Kasumi-1 (cell line): Measurements from ENCODE around the gene CFAP20.

Source experiments
- DNase-seq, 2 experiments: peaks; one replicate each; lab custom pipeline; 2025; lab: John Stamatoyannopoulos, UW

Gene CFAP20

GRCh38 chr16:58129097-58129936 is at the start of gene CFAP20:
Gene CFAP20 (minus strand): TSS chr16:58129381. CDS start chr16:58129115, 266 bp downstream.
- peak; percentile 100 for DNase-seq

- DNase-seq, result no peak
Observed at GRCh38 chr16:58177353-58177710, 48.2 kb upstream of the CFAP20 start.

DNA sequence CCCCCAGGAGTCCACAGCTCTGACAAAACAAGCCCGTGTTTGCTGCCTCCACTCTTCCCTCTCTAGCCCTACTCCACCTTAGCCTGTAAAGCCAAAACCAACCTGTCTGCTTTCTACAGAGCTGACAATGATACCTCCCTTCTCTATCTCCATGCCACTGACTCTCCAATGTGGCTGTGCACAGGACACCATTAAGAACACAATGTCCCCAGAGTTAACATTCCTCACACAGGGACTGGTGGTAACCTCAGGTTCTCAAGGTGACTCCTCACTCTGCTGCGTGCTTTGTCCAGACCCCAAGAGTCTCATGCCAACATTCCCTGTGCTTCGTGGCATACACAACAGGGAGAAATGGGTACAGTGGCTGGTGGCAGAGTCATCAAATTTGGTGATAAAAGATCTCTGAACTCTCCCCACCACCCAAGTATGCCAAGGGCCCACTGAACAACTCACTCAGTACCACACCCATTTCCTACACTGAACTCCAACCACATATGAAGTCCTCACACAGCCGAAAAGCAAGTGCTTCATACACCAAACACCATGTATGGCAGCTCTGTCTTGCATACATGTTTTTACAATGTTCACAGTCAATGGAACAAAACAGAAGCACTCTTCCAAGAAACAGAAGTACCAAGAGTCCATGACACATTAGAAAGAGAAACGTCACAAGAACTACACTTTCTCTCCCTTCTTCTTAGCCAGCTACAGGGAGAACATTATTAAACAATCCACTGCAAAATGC is 47.6 kb upstream of the CFAP20 start:
- no peak for DNase-seq

GRCh38 chr16:58170223-58170622 is 41.0 kb upstream of the CFAP20 start:
- DNase-seq, result no peak

DNA sequence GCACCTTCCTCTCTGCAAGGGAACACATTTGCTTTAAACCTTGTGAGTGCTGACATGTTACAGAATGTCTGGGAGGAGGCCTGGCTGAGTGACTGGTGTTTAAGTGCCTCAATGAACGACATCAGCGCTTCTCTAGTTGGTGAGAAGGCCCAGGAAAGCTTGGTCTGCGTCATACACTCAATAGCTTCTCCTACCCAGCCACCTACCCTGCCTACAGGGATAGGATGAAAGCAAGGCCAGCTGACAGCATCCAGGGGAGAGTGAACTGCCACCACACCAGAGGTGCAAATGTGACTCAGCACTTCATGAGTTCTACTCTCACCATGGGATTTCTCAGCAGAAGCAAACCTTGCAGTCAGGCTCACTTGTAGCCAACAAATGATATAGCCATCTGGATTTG is 31.7 kb upstream of the CFAP20 start:
- no peak for DNase-seq

- no peak for DNase-seq
Observed at GRCh38 chr16:58158725-58159124, 29.5 kb upstream of the CFAP20 start.

- DNase-seq, result no peak
Observed at GRCh38 chr16:58157951-58158540, 28.9 kb upstream of the CFAP20 start.

DNA sequence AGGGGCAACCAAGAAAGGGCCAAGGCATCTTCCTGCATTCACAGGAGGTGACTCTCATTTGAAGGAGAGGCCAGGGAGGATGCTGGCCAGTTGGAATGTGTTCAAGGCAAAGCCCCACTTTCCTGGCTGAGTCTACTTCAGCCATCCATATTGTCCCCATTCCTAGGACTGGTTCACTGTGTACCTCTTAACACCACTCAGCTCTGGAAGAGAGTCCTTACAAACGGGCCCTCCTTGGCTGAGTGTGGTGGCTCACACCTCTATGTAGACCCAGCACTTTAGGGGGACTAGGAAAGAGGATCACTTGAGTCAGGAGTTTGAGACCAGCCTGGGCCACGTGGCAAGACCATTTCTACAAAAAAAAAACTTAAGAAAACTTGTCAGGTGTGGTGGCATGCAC is 28.1 kb upstream of the CFAP20 start:
- DNase-seq, result no peak

GRCh38 chr16:58155839-58156238 is 26.7 kb upstream of the CFAP20 start:
- no peak for DNase-seq

GRCh38 chr16:58154345-58154744 is 25.2 kb upstream of the CFAP20 start:
- DNase-seq, result no peak

DNA sequence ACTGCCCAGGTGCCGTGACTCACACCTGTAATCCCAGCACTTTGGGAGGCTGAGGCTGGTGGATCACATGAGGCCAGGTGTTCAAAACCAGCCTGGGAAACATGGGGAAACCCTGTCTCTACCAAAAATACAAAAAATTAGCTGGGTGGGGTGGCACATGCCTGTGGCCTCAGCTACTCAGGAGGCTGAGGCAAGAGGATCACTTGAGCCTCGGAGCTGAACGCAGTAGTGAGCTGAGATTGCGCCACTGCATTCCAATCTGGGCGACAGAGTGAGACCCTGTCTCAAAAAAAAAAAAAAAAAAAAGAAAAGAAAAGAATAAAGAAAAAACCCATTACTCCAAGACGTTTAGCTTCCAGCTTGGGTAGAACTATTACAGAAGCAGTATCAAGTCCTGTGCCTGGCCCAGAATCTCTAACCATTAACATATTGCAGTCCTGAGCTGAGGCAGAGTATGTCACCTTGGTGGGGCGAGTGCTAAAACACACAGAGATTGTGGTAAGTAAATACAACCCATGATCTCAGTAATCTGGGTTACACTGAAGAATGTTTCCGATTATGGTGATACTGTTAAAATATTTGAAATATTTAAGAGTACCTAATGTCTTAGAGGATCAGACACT is 23.2 kb upstream of the CFAP20 start:
- no peak for DNase-seq

DNA sequence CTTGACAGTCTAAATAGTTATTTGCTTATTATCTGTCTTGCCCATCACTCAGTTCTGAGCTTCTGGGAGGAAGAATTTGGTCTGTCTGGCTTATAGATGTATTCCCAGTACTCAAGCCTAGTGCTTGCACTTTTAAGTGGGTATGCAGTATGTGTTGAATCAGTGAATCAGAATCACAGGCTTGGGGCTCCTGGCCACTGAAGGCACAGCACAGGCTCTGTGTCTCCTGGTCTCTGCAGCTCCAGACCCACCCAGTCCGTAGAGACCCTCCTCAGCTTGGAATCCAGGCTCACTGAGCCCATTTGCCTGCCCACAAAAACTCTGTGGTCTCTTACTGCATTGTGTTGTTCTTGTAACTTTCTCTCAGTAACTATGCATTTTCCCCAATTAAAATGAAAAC is 19.3 kb upstream of the CFAP20 start:
- no peak for DNase-seq

GRCh38 chr16:58148099-58148498 is 18.9 kb upstream of the CFAP20 start:
- DNase-seq, result no peak

DNA sequence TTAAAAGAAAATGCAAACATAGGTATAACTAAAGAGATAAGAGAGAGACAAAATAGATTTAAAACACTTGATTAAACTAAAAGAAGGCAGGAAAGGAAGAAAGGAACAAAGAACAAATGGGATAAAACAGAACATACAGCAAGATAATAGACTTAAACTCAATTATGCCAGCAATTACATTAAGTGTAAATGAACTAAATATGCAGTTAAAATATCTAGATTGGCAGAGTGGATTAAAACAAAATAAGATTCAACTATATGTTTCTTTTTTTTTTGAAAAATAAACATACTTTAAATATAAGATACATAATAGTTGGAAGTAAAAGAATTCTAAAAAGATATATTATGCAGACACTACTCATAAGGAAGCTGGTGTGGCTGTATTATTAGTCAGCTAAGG is 9.7 kb upstream of the CFAP20 start:
- DNase-seq, result no peak

DNA sequence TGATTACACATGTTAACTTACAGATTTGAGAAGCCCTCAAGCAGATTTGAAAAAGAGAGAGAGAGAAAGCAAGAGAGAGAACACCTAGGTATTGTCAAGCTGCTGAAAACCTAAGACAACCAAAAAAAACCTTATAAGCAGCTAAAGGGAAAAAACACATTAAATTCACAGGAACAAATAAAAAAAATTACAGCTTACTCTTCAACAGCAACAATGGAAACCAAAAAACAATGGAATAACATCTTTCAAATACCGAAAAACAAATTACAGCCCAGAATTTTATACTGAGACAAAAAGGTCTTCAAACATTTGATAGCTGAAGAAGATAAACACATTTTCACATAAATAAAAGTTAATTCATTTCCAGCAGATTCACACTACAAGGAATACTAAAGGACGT is 8.4 kb upstream of the CFAP20 start:
- DNase-seq, result no peak

DNA sequence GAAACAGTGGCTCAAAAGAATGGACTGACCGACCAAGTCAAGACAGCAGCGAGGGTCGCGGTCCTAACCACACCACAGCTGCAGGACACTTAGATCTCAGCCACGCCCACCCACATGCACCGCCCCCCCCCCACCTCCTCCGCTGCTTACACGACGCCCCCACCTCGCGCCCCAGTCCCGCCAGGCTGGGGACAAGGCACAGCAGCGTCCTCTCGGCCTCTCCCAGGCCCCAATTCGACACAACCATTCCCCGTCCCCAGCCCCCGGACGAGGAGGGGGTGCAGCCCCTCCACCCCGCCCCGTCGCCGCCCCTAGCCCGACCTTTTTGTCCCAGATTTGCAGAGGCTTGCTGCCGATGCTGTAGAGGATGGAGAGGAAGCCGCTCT is 477 bp downstream of the CFAP20 start:
- peak in 1 of 2 experiments; percentile 17 for DNase-seq

- no peak for DNase-seq
Observed at GRCh38 chr16:58128181-58128631, 975 bp downstream of the CFAP20 start.

DNA sequence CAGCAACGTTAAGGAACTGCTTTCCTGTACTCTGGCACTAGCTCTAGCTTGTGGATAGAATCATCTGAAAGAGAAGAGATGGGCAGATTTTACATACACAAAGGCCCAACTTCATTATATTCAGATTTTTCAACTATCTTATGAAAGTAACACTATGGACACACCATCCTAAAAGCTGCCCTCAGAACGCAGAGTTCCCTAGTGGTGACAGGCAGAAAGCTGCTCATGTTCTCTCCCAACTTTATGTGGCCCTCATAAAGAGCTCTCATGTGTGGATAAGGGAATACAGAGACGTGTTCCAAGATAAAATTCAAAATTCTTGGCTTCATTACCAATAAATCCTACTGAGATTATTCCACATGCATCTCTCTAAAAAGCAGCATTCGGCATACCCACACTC is 1.5 kb downstream of the CFAP20 start:
- DNase-seq, result peak; percentile 47 to 48

GRCh38 chr16:58127033-58127556 is 2.1 kb downstream of the CFAP20 start:
- DNase-seq, result peak; percentile 52 to 67

- DNase-seq, result no peak
Observed at GRCh38 chr16:58126451-58126961, 2.7 kb downstream of the CFAP20 start.

- DNase-seq, result peak; percentile 25 to 35
Observed at GRCh38 chr16:58125781-58126335, 3.3 kb downstream of the CFAP20 start.

GRCh38 chr16:58125041-58125440 is 4.1 kb downstream of the CFAP20 start:
- no peak for DNase-seq
